DMS79 treated with DMSO at 0.1 percent for 48 hours (cell line): ENCODE measurements around the gene MC4R.

Source experiments
- DNase-seq: peaks from one replicate; lab custom pipeline; 2025; lab: John Stamatoyannopoulos, UW

Gene MC4R

GRCh38 chr18:60327880-60328279 is 44.7 kb downstream of the MC4R start:
- DNase-seq = no peak

DNA sequence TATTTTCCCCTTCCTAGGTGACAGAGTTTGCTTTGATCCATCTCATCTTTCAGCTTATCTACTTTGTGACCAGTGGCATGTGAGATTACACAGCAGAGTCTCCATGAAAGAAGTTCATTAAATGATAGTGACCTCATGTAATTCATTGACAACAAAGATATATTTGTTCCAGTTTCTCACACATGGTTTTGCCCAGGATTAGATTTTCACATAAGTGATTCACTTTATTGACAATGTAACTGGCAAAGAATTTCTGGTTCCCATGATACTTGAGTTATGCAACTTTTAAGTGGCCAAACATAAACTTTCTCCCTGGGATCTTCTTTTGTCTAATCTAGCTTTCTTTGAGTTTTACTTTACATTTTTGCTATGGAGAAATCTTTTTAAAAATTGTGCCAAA is 50.0 kb downstream of the MC4R start:
- DNase-seq = no peak
